HepG2 (cell line): ENCODE results near the gene NSFL1C. TPM values are rescaled to one million over a fixed set of nuclear protein-coding genes. Genes with fewer than 3 reads are reported as not detected.
A peak's percentile ranks its signal among the peaks of the same experiment; 100 is the strongest.

Experiments
- ADNP ChIP-seq: sonication (generic); formaldehyde crosslinking; IDR thresholded peaks from 2 replicates; pipeline ENCODE4 v1.4.0; 2020; ENCODE audit warnings: missing genetic modification reagents
- AHDC1 ChIP-seq: sonication (generic); formaldehyde crosslinking; IDR thresholded peaks from 2 replicates; pipeline ENCODE4 v1.5.1; 2020; ENCODE audit warnings: mild to moderate bottlenecking, missing genetic modification reagents, borderline replicate concordance
- ARID2 ChIP-seq: sonication (generic); formaldehyde crosslinking; IDR thresholded peaks from 2 replicates; pipeline ENCODE4 v1.8.1; 2022; ENCODE audit warnings: mild to moderate bottlenecking, missing genetic modification reagents, borderline replicate concordance
- ATF5 ChIP-seq: sonication (generic); formaldehyde crosslinking; IDR thresholded peaks from 2 replicates; pipeline ENCODE4 v1.4.0; 2020; ENCODE audit warnings: mild to moderate bottlenecking, low read depth, missing genetic modification reagents
- MATR3 ChIP-seq: sonication (generic); formaldehyde crosslinking; IDR thresholded peaks from 2 replicates; pipeline ENCODE4 v1.4.0; 2020; ENCODE audit warnings: missing genetic modification reagents
- MXD3 ChIP-seq: IDR thresholded peaks from 2 replicates; pipeline ENCODE4 v1.6.1; 2016; ENCODE audit warnings: mild to moderate bottlenecking, missing biosample characterization, missing genetic modification reagents
- RNF219 ChIP-seq: sonication (generic); formaldehyde crosslinking; IDR thresholded peaks from 2 replicates; pipeline ENCODE4 v1.5.0; 2020; ENCODE audit warnings: mild to moderate bottlenecking, missing genetic modification reagents
- SAP130 ChIP-seq: IDR thresholded peaks from 2 replicates; pipeline ENCODE4 v1.6.1; 2016; ENCODE audit warnings: low read depth
- SMYD3 ChIP-seq: sonication (generic); formaldehyde crosslinking; IDR thresholded peaks from 2 replicates; pipeline ENCODE4 v1.8.1; 2023; ENCODE audit warnings: mild to moderate bottlenecking, missing genetic modification reagents
- THAP11 ChIP-seq: IDR thresholded peaks from 2 replicates; pipeline ENCODE4 v1.6.1; 2016; ENCODE audit warnings: missing biosample characterization, missing genetic modification reagents
- ZBTB33 ChIP-seq: sonication (generic); formaldehyde crosslinking; IDR thresholded peaks from 2 replicates; pipeline ENCODE4 v1.4.0; 2020; ENCODE audit warnings: missing genetic modification reagents
- ZNF207 ChIP-seq: fragments of 450-650 bp; IDR thresholded peaks from 2 replicates; pipeline ENCODE4 v1.6.1; 2016; ENCODE audit warnings: antibody characterized with exemption, borderline replicate concordance
- ZNF34 ChIP-seq: sonication (generic); formaldehyde crosslinking; IDR thresholded peaks from 2 replicates; pipeline ENCODE4 v1.4.0; 2020; ENCODE audit warnings: mild to moderate bottlenecking, missing genetic modification reagents, borderline replicate concordance
- ZNF354B ChIP-seq: sonication (generic); formaldehyde crosslinking; IDR thresholded peaks from 2 replicates; pipeline ENCODE4 v1.8.0; 2022; ENCODE audit warnings: mild to moderate bottlenecking, missing genetic modification reagents
- ZNF574 ChIP-seq: sonication (generic); formaldehyde crosslinking; IDR thresholded peaks from 2 replicates; pipeline ENCODE4 v1.4.0; 2020; ENCODE audit warnings: missing genetic modification reagents
- polyA plus RNA-seq, 8 experiments: library from polyadenylated mRNA; depleted of rRNA in 3 of 8; stranded (reverse) in 7 of 8; unstranded in 1 of 8; fragments of >200 nt; fragmentation: Illumina TruSeq in 4 of 8; extraction: Trizol in 4 of 8; gene quantifications; 2 replicates each; pipeline versions ENCODE4 v1.2.1 to v1.2.3, GENCODE V29; 2011 to 2016; ENCODE audit warnings: low read depth in 4 of 8, missing spikeins in 1 of 8, mixed read lengths in 1 of 8; ENCODE audit not compliant: insufficient read depth in 1 of 8
- total RNA-seq, 5 experiments: library from RNA; depleted of rRNA; stranded (reverse); fragments of >200 nt; fragmentation: Illumina TruSeq; extraction: Trizol; gene quantifications; 2 replicates each; pipeline ENCODE4 v1.2.3, GENCODE V29; 2016; ENCODE audit warnings: low read depth in 1 of 5

The NSFL1C gene
- total and polyA plus RNA-seq, 2 of the 13 experiments (the other 11 are each of a cell fraction or from before 2014, with no cell fraction given), result 22.9 to 62.7 TPM

- 0 out of 2 replicates have a peak, but pooled peaks have one; percentile 20 for TF ChIP-seq ZNF574 (CRISPR knock-in tag)
- TF ChIP-seq ARID2 (CRISPR knock-in tag), result no peak
- no peak for TF ChIP-seq MATR3 (CRISPR knock-in tag)
- TF ChIP-seq ZNF354B, result 0 out of 2 replicates have a peak, but pooled peaks have one; percentile 33
- peak; percentile 41; the same call in 1 of the 2 replicates for TF ChIP-seq SAP130 (CRISPR knock-in tag)
- TF ChIP-seq ZNF207, result no peak
- TF ChIP-seq MXD3, result no peak
- TF ChIP-seq ATF5 (CRISPR knock-in tag), result no peak
- no peak for TF ChIP-seq ZNF34 (CRISPR knock-in tag)
- no peak for TF ChIP-seq SMYD3 (CRISPR knock-in tag)
- 0 out of 2 replicates have a peak, but pooled peaks have one; percentile 29 for TF ChIP-seq AHDC1 (CRISPR knock-in tag)
- TF ChIP-seq THAP11 (CRISPR knock-in tag), result no peak
- TF ChIP-seq ZBTB33 (CRISPR knock-in tag), result no peak
- no peak for TF ChIP-seq RNF219 (CRISPR knock-in tag)
- no peak for TF ChIP-seq ADNP (CRISPR knock-in tag)
These were observed 29.3 kb downstream of the NSFL1C start (continued) for GRCh38 chr20:1437235-1437904.
